Testis (tissue), 2 donors: Measurements from ENCODE around the gene MCM10.

Experiments used
- POLR2A ChIP-seq: fragments of 450-650 bp; IDR thresholded peaks from one replicate; pipeline ENCODE4 v1.6.1; 2017; ENCODE audit warnings: antibody characterized with exemption, mild to moderate bottlenecking, moderate library complexity
- TF ChIP-seq, protein P1 (sequence below), 3 experiments: fragments of 450-650 bp in 2 of 3; fragments of 200-600 bp in 1 of 3; sonication (generic) in 1 of 3; IDR thresholded peaks; one replicate each; pipeline ENCODE4 v1.5.1; 2016 to 2019; ENCODE audit warnings: antibody characterized with exemption in 3 of 3, mild to moderate bottlenecking in 2 of 3, moderate library complexity in 1 of 3

DNA sequence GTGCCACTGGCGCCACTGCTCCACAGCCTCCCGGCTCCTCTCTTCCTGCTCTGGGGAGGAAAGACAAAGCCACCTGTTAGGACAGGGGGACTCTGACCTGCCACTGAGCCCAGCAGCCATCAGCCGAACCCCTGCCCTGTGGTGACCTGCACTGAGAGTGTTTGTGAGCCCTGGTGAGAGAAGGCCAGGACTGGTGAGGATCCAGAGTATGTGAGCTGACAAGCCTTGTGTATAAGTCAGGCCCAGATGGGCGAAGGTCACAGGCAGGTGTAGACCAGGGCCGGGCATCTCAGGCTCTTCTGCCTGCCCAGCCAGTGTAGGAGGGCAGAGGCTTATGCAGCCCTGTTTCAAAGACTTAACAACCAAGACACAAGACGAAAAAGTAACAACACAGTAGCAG, 60.8 kb downstream of the MCM10 start:
- TF ChIP-seq, protein P1, sequence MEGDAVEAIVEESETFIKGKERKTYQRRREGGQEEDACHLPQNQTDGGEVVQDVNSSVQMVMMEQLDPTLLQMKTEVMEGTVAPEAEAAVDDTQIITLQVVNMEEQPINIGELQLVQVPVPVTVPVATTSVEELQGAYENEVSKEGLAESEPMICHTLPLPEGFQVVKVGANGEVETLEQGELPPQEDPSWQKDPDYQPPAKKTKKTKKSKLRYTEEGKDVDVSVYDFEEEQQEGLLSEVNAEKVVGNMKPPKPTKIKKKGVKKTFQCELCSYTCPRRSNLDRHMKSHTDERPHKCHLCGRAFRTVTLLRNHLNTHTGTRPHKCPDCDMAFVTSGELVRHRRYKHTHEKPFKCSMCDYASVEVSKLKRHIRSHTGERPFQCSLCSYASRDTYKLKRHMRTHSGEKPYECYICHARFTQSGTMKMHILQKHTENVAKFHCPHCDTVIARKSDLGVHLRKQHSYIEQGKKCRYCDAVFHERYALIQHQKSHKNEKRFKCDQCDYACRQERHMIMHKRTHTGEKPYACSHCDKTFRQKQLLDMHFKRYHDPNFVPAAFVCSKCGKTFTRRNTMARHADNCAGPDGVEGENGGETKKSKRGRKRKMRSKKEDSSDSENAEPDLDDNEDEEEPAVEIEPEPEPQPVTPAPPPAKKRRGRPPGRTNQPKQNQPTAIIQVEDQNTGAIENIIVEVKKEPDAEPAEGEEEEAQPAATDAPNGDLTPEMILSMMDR (IDR thresholded peaks at IDR 0.05) = no peak
- TF ChIP-seq POLR2A = no peak
